Brain pericyte (primary cell): ENCODE data around the gene ZC2HC1B.
"Not testable (repeated sequence)": the region's sequence is repeated elsewhere in the genome, so short reads cannot be mapped to it uniquely, and the experiment has no call there.

ENCODE experiments used
- DNase-seq: peaks from one replicate; pipeline ENCODE4 v3.0.0-alpha.2; 2012; ENCODE audit warnings: low read depth, low spot score

ZC2HC1B gene

DNA sequence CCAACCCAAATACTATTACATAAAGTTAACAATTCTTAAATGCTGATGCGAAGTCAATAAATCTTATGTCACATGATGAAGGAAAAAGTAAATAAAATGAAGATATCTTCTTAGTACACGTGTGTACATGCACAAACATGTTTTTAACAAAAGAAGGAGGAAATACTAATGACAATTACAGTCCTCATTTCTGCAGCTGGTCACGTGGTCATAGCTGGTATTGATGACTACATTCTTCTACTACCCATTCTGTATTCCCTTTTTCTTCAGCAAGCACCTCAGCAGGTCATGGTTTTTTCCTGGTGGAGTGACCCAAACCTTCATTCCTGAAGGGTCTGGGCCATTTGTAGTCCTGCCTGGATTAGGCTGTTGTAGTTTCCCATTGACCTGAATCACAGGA, 4.5 kb downstream of the ZC2HC1B start:
- DNase-seq = not testable (repeated sequence)

DNA sequence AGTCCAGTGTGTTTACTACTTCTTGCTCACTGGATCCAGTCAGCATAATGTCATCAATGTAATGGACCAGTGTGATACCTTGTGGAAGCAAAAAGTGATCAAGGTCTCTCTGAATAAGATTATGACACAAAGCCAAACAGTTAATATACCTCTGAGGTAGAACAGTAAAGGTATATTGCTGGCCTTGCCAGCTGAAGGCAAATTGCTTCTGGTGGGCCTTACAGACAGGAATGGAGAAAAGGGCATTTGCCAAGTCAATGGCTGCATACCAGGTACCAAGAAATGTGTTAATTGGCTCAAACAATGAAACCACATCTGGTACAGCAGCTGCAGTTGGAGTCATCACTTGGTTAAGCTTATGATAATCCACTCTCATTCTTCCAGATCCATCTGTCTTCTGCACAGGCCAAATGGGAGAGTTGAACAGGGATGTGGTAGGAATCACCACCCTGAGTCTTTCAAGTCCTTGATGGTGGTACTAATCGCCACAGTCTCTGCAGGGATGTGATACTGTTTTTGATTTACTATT, 7.0 kb downstream of the ZC2HC1B start:
- DNase-seq = not testable (repeated sequence)

DNA sequence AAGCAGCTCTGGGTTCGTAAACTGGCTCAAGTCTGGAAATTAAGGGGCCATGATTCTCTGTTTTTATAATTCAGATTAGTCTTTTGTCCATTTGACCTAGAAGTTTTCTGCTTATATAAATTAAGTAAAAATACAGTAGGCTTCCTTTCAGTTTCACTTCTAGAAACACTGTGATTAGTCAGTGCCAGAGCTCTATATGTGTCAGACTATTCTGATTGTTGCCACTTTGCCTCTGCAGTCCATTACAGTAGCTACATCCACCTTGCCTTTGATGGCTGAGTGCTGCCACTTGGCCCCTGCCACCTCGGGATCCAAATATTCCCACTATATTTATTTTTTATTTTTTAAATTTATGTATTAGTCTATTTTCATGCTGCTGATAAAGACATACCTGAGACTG, 7.9 kb downstream of the ZC2HC1B start:
- DNase-seq = no peak

DNA sequence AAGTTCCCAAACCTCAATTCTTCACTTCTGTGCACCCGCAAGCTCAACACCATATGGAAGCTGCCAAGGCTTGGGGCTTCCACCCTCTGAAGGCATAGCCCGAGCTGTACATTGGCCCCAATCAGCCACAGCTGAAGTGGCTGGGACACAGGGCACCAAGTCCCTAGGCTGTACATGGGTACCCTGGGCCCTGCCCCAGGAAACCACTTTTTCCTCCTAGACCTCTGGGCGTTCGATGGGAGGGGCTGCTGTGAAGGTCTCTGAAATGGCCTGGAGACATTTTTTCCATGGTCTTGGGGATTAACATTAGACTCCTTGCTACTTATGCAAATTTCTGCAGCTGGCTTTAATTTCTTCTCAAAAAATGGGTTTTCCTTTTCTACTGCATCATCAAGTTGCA, 9.3 kb downstream of the ZC2HC1B start:
- not testable (repeated sequence) for DNase-seq

DNA sequence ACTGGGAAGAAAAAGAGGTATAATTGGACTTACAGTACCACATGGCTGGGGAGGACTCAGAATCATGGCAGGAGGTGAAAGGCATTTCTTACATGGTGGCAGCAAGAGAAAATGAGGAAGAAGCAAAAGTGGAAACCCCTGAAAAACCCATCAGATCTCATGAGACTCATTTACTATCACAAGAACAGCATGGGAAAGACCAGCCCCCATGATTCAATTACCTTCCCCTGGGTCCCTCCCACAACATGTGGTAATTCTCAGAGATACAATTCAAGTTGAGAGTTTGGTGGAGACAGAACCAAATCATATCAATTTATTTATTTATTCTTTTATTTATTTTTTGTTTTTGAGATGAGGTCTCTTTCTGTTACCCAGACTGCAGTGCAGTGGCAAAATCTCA, 10.2 kb downstream of the ZC2HC1B start:
- not testable (repeated sequence) for DNase-seq

DNA sequence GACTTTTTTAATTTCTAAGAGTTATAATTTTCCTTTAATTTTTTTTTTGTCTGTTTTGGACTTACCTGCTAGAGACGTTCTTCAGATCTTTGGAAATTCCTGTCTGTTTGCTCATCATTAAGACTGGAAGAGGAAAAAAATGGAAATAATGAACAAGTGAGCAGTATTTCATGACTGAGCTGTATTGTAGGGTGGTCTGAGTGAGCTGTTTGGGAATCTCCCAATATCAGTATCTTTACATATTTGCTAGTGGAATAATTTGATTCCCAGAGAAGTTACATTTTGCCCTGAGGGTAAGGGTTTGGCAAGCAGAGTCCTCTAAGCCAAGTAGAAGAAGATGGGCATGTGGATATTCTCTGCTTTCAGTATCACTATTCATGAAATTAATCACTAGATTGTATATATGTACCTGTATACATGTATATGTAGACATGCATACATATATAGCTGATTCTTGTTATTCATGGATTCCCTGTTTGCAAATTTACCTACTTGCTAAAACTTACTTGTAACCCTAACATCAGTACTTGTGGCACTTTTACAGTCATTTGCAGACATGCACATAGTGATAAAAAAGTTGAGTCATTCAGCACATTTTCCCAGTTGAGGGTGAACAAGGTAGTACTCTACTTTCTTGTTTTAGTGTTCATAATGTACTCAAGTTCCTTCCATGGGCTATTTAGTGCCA, 13.5 kb downstream of the ZC2HC1B start:
- no peak for DNase-seq

DNA sequence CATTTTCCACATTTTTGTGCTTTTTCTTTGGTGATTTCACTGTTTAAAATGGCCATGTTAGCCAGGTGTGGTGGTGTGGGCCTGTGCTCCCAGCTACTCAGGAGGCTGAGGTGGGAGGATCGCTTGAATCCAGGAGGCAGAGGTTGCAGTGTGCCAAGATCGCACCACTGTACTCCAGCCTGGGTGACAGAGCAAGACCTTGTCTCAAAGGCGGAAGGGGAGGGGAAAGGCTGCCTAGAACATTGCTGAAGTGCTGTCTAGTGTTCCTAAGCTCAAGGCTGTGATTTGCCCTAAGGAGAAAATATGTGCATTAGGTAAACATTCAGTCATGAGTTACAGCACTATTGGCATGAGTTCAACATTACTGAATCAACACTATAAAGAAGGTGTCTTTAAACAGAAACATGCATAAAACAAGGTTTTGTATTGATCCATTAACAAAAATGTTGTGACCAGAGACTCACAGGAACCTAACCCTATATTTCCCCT, 14.0 kb downstream of the ZC2HC1B start:
- no peak for DNase-seq

DNA sequence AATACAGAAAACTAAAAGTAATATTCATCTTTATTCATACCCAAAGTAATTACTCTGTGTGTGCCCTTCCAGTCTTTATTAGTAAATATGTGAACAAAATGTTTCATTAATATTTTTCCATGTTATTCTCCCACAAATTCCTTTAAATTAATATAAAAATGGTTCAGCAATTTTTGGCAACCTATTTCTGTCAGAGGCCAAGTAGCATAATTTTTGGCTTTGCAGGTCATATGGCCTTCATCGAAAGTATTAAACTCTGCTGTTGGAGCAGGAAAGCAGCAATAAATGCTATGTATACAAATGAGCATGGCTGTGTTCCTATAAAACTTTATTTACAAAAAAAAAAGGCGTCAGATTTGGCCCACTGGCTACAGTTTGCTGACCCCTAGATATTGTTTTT, 16.1 kb downstream of the ZC2HC1B start:
- no peak for DNase-seq

DNA sequence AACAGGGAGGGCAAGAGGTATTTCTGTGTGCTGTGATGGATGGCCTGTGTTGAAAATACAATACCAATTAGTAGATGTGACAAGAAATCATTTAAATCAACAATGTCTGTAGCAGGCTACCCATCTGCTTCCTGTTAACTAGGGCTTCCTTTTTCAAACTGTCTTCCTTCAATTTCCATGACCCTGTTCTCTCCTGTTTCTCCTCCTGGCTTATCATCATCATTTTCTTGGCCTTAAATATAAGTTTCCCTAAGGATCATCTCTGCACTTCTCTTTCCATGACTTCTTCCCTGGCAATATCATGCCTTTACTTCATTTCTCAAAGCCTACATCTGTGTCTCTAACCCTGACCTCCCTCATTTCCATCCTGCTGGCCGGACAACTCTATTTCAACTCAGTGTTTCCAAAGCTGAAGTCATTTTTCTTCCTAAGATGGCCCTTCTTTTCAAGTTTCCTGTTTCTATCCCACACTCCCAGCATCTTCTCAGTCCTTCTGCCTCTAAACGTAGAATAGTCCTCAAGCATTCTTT, 18.2 kb downstream of the ZC2HC1B start:
- no peak for DNase-seq

DNA sequence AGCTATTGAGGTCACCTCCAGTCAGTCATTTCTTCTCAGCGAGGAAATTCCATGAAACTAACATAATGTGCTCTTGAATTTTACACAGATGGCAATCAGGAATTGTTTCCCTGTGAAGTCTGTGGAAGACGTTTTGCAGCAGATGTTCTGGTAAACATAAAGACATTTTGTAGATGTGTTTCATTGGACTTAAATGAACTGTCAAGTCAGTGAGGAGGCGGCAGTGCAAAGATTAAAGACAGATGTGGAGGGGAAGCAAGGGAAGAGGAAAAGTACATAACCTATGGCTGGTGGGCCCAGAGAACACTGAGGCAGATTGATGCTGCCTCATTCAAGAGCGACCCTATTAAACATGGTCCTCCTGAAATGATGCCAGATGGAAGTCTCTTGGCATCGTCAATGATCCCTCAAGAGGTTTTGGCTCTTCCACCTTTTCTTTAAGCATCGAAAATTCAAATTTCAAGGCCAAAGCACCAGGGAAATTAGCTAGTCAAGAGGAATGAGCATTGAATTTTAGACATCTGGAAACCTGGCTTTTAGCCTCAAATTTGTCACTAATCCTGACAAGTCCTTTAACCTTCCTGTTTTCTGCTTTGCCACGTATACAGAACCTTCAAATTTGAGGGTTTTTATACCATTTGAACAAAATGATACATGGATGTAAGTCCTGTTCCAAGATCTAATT, 20.1 kb downstream of the ZC2HC1B start:
- no peak for DNase-seq

DNA sequence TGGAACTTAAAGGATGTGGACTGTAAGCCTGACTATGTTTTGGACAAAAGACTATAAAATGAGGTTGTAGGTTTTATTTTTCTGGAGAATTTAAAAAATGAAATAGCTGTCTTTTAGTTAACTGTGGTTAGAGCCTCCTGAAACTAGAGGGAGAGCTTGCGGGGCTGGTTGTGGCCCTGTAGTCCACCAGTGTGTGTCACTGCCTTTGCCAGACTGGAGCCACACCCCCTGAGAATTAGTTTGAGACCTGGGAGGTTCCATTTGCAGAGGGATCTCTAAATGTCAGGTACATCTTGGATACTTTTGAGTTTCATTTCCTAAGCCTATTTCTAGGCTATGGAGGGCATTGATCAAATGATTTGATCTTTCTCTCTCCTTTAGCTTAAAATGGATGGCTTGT, 20.8 kb downstream of the ZC2HC1B start:
- DNase-seq = no peak

DNA sequence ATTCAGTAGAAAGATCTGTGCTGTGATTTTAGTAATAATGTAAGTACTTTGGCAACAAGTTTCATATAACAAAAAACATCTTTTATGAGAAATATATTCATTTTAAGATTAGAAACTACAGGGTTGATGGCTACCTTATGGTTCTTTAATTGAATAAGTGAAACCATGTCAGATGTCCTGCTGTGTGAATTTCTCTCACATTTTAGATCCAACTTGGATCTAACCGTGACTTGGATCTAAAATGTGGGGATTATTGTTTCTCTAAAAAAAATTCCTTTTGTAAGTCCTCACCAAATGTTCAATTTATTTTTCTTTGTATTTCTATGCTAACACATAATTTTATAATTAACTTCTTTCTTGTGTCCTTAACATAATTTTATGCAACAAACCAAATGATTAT, 30.4 kb downstream of the ZC2HC1B start:
- DNase-seq = no peak

DNA sequence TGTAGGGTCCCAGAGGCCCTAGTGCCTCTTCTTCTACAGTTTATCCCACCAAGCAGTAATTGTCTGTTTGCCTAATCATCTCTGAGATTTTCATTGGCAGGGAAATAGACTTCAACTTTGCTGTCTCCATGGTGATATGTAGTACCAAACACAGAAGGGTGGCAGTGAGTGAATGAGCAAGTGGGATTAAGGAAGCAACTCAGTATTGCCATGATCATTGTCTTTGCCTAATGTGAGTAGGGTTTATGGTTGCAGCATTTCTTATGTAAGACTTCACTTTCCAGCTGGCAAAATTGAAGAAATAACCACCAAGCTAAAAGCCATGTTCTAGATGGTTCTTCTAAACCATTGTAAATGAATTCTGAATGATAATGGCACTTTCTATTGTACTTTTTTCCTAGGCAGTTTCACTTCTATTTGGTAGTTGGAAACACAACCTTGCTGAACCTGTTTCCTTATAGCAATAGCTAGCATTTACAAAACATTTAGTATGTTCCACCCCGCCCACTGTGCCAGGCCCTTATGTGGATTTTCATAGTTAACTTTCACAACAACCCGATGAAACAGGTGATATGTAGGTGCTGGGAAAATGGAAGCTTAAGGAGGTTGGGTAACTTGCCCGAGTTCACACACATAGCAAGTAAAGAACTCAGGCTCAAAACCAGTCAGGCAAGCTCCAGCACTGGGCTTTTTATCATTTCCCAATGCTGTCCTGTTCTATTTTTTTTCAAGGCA, 32.0 kb downstream of the ZC2HC1B start:
- no peak for DNase-seq

DNA sequence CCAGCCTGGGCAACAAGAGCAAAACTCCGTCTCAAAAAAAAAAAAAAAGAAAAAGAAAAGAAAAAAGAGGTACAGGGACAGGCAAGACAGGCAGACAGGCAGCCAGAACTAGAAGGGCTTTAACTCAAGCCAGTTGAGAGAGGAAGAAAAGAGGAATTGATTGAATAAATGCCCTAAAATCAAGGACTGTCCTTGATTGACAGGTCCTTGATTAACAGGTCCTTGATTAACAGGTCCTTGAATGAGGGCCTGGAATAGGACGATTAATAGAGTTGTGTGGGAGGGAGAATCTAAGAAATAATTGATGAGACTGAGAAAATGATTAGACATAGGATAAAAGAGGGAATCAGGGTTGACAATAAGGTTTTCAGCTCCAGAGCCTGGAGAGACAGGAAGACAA, 36.1 kb downstream of the ZC2HC1B start:
- no peak for DNase-seq

DNA sequence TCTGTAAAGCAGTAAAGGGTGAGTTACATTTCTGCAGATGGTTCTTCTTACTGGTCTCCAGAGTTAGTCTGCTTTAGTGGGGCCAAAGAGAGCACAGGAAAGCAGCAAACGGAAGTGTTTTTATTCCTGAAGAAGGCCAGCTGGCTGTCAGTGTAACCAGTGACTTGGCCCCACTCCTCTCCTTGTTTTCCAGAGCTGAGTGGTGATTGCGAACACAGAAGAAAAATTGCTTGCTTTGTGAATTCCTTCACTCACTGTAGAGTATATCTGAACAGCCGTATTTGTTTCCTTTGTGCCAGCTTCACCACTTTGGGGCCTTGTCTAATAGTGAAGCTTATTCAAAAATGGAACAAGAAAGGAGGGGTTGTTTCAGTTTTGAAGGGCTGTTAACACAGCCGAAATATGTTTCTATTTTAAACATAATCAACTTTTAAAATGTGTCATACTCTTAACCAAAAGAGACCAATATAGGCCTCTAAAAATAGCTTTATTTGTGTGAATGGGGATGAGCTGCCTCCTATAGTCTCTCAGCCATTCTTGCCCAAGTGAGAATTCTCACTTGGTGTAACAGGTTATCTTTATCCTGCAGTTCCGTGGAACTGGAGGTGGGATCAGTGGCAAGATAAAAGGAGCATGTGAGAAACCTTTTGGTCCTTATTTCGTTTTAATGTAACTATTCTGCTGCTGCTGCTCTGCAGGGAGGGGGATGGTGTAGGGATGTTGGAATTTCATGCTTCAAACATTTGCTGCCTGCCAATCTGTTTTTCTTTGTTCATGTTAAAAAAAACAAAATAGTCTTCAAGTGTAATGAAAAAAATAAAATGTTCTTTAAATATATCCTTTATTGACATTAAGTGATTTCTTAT, 37.8 kb downstream of the ZC2HC1B start:
- DNase-seq = no peak

DNA sequence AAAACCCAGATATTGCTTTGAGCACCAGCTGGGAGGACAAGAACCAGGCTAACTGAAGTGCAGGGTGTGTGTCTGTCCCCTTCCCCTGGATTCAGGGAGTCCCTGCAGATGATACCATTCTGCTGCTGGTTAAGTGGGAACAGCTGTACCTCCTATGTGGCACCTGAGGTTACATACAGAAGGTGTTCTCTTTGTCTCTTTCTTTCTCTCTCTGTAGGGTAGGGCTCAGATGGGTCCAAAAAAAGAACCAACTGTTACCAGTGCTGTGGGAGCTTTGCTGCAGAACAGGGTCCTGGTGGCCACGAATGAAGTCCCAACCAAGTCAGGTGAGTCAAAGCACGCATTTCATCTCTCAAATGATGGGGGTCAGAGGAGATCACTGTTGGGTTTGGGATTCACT, 38.6 kb downstream of the ZC2HC1B start:
- no peak for DNase-seq

DNA sequence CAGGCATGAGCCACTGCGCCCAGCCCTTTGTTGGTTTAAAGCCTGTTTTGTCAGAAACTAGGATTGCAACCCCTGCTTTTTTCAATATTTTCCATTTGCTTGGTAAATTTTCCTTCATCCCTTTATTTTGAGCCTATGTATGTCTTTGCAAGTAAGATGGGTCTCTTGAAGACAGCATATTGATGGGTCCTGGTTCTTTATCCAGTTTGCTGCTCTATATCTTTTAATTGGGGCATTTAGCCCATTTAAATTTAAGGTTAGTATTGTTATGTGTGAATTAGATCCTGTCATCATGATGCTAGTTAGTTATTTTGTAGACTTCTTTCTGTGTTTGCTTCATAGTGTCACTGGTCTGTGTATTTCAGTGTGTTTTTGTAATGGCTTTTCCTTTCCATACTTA, 46.8 kb downstream of the ZC2HC1B start:
- no peak for DNase-seq

DNA sequence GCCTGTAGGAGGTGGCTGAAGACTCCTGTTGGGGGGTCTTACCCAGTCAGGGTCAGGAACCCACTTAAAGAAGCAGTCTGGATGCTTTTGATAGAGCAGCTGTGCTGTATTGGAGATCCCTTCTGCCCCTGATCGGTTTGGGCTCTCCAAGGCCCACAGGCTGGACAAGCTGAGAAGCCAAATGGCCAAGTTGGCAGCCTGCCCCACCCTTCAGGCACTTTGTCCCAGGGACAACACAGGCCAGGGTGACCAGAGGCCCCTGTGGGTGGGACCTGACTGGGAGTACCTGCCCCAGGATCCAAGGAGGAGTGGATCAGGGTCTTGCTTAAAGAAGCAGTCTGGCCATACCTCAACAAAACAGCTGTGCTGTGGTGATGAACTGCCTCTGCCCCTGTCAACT, 48.4 kb downstream of the ZC2HC1B start:
- no peak for DNase-seq

DNA sequence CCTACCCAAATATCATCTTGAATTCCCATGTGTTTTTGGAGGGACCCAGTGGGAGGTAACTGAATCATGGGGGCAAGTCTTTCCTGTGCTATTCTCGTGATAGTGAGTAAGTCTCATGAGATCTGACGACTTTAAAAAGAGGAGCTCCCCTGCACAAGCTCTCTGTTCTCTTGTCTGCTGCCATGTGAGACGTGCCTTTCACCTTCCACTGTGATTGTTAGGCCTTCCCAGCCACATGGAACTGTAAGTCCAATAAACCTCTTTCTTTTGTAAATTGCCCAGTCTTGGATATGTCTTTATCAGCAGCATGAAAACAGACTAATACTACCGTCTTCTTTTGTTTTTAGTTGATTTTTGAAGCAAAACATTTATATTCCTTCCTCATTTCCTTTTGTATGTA, 52.8 kb downstream of the ZC2HC1B start:
- DNase-seq = not testable (repeated sequence)

DNA sequence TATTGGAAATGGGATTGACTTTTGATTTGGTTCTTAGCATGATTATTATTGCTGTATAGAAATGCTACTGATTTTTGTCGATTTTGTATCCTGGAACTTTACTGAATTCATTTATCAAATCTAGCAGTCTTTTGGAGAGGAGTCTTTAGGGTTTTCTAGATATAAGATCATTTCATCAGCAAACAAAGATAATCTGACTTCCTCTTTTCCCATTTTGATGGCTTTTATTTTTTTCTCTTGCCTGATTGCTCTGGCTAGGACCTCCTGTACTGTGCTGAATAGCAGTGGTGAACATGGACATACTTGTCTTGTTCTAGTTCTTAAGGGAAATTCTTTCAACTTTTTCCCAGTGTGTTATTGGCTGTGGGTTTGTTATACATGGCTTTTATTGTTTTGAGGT, 64.6 kb downstream of the ZC2HC1B start:
- no peak for DNase-seq

DNA sequence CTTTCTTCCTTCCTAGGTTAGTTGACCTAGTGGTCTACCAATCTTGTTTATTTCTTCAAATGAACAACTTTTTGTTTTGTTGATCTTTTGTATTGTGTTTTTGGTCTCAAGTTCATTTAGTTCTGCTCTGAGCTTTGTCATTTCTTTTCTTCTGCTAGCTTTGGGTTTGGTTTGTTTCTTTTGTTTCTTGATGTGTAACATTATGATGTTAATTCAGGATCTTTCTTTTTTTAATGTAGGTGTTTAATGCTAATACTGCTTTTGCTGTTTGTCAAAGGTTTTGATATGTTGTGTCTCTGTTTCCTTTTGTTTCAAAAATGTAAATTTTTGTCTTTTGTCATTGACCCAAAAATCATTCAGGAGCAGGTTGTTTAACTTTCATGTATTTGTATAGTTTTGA, 65.7 kb downstream of the ZC2HC1B start:
- no peak for DNase-seq
